Lower leg skin (tissue), 3 donors: Measurements from ENCODE around the gene TRIM34.

Experiments used
- POLR2A ChIP-seq, 2 donors: fragments of 450-650 bp; IDR thresholded peaks; one replicate each; pipeline ENCODE4 v1.6.1; 2016 to 2017; ENCODE audit warnings: antibody characterized with exemption in 2 of 2, mild to moderate bottlenecking in 1 of 2, moderate library complexity in 1 of 2
- TF ChIP-seq, protein P1 (sequence below), 3 donors: fragments of 450-650 bp; IDR thresholded peaks; one replicate each; pipeline ENCODE4 v1.5.1; 2016; ENCODE audit warnings: antibody characterized with exemption in 3 of 3, mild to moderate bottlenecking in 3 of 3, moderate library complexity in 2 of 3

DNA sequence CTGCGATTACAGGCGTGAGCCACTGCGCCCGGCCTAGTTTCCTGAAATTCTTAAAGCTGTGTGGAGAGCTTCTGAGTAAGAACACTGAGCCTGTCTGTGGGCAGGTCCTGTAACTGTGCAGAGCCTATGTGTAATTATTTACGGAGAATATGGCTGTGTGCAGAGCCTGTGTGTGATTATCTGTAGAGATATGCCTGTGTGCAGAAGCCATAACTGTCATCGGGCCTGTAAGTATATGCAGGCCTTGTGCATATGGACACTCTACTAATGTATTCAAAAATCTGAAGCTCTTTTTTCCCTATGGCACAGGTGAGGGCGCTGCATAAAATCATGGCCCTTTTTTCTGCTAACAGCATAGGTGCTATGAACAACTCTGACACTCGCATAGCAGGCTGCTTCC, 44.2 kb upstream of the TRIM34 start, which contains the start of gene OR52B6:
- TF ChIP-seq, protein P1, sequence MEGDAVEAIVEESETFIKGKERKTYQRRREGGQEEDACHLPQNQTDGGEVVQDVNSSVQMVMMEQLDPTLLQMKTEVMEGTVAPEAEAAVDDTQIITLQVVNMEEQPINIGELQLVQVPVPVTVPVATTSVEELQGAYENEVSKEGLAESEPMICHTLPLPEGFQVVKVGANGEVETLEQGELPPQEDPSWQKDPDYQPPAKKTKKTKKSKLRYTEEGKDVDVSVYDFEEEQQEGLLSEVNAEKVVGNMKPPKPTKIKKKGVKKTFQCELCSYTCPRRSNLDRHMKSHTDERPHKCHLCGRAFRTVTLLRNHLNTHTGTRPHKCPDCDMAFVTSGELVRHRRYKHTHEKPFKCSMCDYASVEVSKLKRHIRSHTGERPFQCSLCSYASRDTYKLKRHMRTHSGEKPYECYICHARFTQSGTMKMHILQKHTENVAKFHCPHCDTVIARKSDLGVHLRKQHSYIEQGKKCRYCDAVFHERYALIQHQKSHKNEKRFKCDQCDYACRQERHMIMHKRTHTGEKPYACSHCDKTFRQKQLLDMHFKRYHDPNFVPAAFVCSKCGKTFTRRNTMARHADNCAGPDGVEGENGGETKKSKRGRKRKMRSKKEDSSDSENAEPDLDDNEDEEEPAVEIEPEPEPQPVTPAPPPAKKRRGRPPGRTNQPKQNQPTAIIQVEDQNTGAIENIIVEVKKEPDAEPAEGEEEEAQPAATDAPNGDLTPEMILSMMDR (IDR thresholded peaks at IDR 0.05): no peak
- TF ChIP-seq POLR2A (IDR thresholded peaks at IDR 0.05): no peak
